SU-DHL-6 (cell line): Measurements from ENCODE around the gene HHIP.

ENCODE experiments used
- EZH2phosphoT487 ChIP-seq: fragments of 200-600 bp; sonication (generic), shearing (Covaris generic); conservative IDR thresholded peaks from 2 replicates; pipeline ENCODE4 v1.6.1; 2018; ENCODE audit warnings: mild to moderate bottlenecking, antibody characterized with exemption, low read length, moderate library complexity, mixed read lengths
- TF ChIP-seq, protein P1 (sequence below): fragments of 200-600 bp; sonication (generic); IDR thresholded peaks from one replicate; pipeline ENCODE4 v1.5.1; 2017; ENCODE audit warnings: antibody characterized with exemption, mild to moderate bottlenecking, low read length, moderate library complexity; ENCODE audit not compliant: insufficient read depth, poor library complexity, severe bottlenecking

DNA sequence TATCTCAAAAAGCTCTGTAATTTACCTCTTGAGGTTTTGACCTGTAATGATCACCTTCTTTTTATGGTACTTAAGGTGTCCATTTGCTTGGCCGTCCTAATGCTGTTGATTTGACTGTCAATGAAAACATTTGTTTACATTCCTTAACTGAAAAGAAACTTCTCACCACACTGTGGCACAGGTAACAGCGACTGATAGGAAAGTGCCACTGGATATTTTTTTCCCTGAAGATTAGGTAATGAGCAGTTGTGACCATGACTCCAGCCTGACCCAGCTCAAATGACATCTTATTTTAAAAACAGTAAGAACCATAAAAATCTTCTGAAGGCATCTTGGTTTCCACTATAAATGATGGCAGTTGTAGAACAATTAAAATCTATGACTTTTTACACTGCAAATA lies 87.6 kb downstream of the HHIP start:
- TF ChIP-seq, protein P1, sequence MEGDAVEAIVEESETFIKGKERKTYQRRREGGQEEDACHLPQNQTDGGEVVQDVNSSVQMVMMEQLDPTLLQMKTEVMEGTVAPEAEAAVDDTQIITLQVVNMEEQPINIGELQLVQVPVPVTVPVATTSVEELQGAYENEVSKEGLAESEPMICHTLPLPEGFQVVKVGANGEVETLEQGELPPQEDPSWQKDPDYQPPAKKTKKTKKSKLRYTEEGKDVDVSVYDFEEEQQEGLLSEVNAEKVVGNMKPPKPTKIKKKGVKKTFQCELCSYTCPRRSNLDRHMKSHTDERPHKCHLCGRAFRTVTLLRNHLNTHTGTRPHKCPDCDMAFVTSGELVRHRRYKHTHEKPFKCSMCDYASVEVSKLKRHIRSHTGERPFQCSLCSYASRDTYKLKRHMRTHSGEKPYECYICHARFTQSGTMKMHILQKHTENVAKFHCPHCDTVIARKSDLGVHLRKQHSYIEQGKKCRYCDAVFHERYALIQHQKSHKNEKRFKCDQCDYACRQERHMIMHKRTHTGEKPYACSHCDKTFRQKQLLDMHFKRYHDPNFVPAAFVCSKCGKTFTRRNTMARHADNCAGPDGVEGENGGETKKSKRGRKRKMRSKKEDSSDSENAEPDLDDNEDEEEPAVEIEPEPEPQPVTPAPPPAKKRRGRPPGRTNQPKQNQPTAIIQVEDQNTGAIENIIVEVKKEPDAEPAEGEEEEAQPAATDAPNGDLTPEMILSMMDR, result no peak
- no peak for TF ChIP-seq EZH2phosphoT487
